ENCODE data around the gene FAM187B. TPM values are rescaled to one million over a fixed set of nuclear protein-coding genes. Genes with fewer than 3 reads are reported as not detected.

The FAM187B gene
- total RNA-seq, 1 experiment from 2014 or later = not detected

GRCh38 chr19:35223084-35223790 lies 5.3 kb downstream of the FAM187B start:
- H3K56ac ChIP-seq (ENCODE audit: insufficient read length, low read depth, low read length) = no peak overlapping the region
- Mint-ChIP-seq H3K36me3 (ENCODE audit: insufficient read depth in 1 of 3, low read depth in 3 of 3) (peaks cover 0 to 5% (median 3%) of the 10 kb centered on the region in 3 experiments; a peak in 6 of 7 replicates), H3K27ac (no peak overlapping the region), H3K4me3 (no peak overlapping the region; a peak in 1 of 5 replicates), H3K9me3 (peaks cover 7 to 8% of the 10 kb centered on the region in 2 experiments), H3K27me3 (ENCODE audit: low read depth) (peaks cover 4% of the 10 kb centered on the region), H3K4me1 (peaks cover 9 to 23% of the 10 kb centered on the region in 2 experiments)
- no peak overlapping the region for H3K27ac ChIP-seq (ENCODE audit: insufficient read length, low read depth, low read length)
- no peak overlapping the region for H3K14ac ChIP-seq (ENCODE audit: insufficient read depth, low read length)
- H2AFZ ChIP-seq (ENCODE audit: low read length) = no peak overlapping the region
- no peaks in the 10 kb centered on the region; the same call in 1 of the 2 replicates for H3K4me1 ChIP-seq (ENCODE audit: insufficient read depth, low read length)
- no peak overlapping the region for H4K91ac ChIP-seq (ENCODE audit: insufficient read length, low read depth, low read length)
- no peaks in the 10 kb centered on the region for H3K27me3 ChIP-seq (ENCODE audit: insufficient read depth, low read length)
- H2AK5ac ChIP-seq (ENCODE audit: insufficient read length, low read length) = no peak overlapping the region
- H3K23me2 ChIP-seq (ENCODE audit: insufficient read length, low read depth, low read length, poor library complexity, severe bottlenecking) = no peaks in the 10 kb centered on the region
- no peak overlapping the region for H3T11ph ChIP-seq (ENCODE audit: low read length)
- no peak overlapping the region for H2BK20ac ChIP-seq (ENCODE audit: low read depth, low read length, poor library complexity, severe bottlenecking)
- H2BK12ac ChIP-seq (ENCODE audit: insufficient read length, low read depth, low read length) = no peak overlapping the region
- no peak overlapping the region for H4K5ac ChIP-seq (ENCODE audit: insufficient read length, low read depth, low read length)
- H3K4me2 ChIP-seq (ENCODE audit: insufficient read depth, insufficient read length, low read length) = no peak overlapping the region
- H4K20me1 ChIP-seq (ENCODE audit: control insufficient read depth, insufficient read depth, insufficient read length) = no peaks in the 10 kb centered on the region
- no peaks in the 10 kb centered on the region for H3K9me3 ChIP-seq (ENCODE audit: control insufficient read depth, low read depth, low read length)
- H2BK120ac ChIP-seq (ENCODE audit: low read depth, low read length, poor library complexity, severe bottlenecking) = no peak overlapping the region
- H2BK5ac ChIP-seq (ENCODE audit: insufficient read length, low read length) = no peak overlapping the region
- H3K79me2 ChIP-seq (ENCODE audit: insufficient read depth, low read length) = no peaks in the 10 kb centered on the region
- no peaks in the 10 kb centered on the region for H3K79me1 ChIP-seq (ENCODE audit: insufficient read depth, low read depth, low read length, poor library complexity, severe bottlenecking)
- no peak overlapping the region for H4K8ac ChIP-seq (replicated peaks; ENCODE audit: insufficient read length, low read depth, low read length)
- no peak overlapping the region for H3K9ac ChIP-seq (ENCODE audit: extremely low read depth, insufficient read length, low read length)
- H2BK15ac ChIP-seq (ENCODE audit: low read depth, low read length) = no peak overlapping the region
- no peak for TF ChIP-seq CTCF (conservative IDR thresholded peaks at IDR 0.05)
- H3K18ac ChIP-seq (ENCODE audit: insufficient read length, low read depth, low read length) = no peak overlapping the region
- no CpG with 5 or more reads among the region's 6 CpGs for WGBS (ENCODE audit: extremely low coverage, insufficient read length, low lambda C conversion rate)
- H3K4ac ChIP-seq (ENCODE audit: low read depth, low read length) = no peak overlapping the region
- no peak overlapping the region for H3K23ac ChIP-seq (ENCODE audit: insufficient read length, low read depth, low read length)
- DNase-seq = no peak

Data from H9 (cell line).